Activated CD4-positive, alpha-beta T cell treated with anti-CD3 and anti-CD28 coated beads, Interleukin-2, amount 10 ng/mL, durations not matched to agents 24 days and 14 days (primary cell): Measurements from ENCODE around the gene CNTFR. TPM values are rescaled to one million over a fixed set of nuclear protein-coding genes. Genes with fewer than 3 reads are reported as not detected.

Experiments
- DNase-seq: peaks from one replicate; pipeline ENCODE4 v3.0.0; 2022
- H3K27ac Mint-ChIP-seq: one replicate; pipeline ENCODE4 v1.8.0; 2022; ENCODE audit warnings: mild to moderate bottlenecking, mixed read lengths
- H3K27me3 Mint-ChIP-seq: one replicate; pipeline ENCODE4 v1.8.0; 2022; ENCODE audit warnings: mixed read lengths
- H3K36me3 Mint-ChIP-seq: one replicate; pipeline ENCODE4 v1.8.0; 2022; ENCODE audit warnings: low read depth, mild to moderate bottlenecking, mixed read lengths
- H3K4me1 Mint-ChIP-seq: one replicate; pipeline ENCODE4 v1.8.0; 2021; ENCODE audit warnings: mixed read lengths
- H3K4me3 Mint-ChIP-seq: one replicate; pipeline ENCODE4 v1.8.0; 2022; ENCODE audit warnings: mild to moderate bottlenecking, moderate library complexity, mixed read lengths
- H3K9me3 Mint-ChIP-seq: one replicate; pipeline ENCODE4 v1.8.0; 2021; ENCODE audit warnings: mixed read lengths
- intact Hi-C: fragments of 100-400 bp; cut with micrococcal nuclease; formaldehyde crosslinking; loops from one replicate; pipeline ENCODE4 v1.15.1; 2023
- total RNA-seq: library from RNA; stranded (reverse); gene quantifications from 2 replicates; pipeline ENCODE4 v1.2.3, GENCODE V29; 2022

Gene CNTFR
- total RNA-seq, 1 donor from 2014 or later, result not detected

- DNase-seq, result peak; percentile 62
- Mint-ChIP-seq H3K27me3 (peaks cover 85% of the 10 kb centered on the region), H3K27ac (no peak overlapping the region), H3K36me3 (no peaks in the 10 kb centered on the region), H3K9me3 (no peaks in the 10 kb centered on the region), H3K4me1 (peaks cover 26% of the 10 kb centered on the region), H3K4me3 (peak overlapping the region; percentile 34)
- intact Hi-C loops, result no loop called here
Measured at GRCh38 chr9:34588671-34589635, 571 bp downstream of the CNTFR start.

- Mint-ChIP-seq H3K9me3 (no peaks in the 10 kb centered on the region), H3K27me3 (peaks cover 77% of the 10 kb centered on the region), H3K4me1 (peaks cover 21% of the 10 kb centered on the region), H3K4me3 (no peak overlapping the region), H3K36me3 (no peaks in the 10 kb centered on the region), H3K27ac (no peak overlapping the region)
- intact Hi-C loops, result no loop called here
- no peak for DNase-seq
Measured at GRCh38 chr9:34587271-34587670, 2.3 kb downstream of the CNTFR start.

GRCh38 chr9:34585946-34586669 lies 3.4 kb downstream of the CNTFR start:
- Mint-ChIP-seq H3K27ac (no peak overlapping the region), H3K9me3 (no peaks in the 10 kb centered on the region), H3K4me3 (no peak overlapping the region), H3K36me3 (no peaks in the 10 kb centered on the region), H3K27me3 (peaks cover 76% of the 10 kb centered on the region), H3K4me1 (peaks cover 17% of the 10 kb centered on the region)
- DNase-seq, result no peak
- intact Hi-C loops, result no loop called here

DNA sequence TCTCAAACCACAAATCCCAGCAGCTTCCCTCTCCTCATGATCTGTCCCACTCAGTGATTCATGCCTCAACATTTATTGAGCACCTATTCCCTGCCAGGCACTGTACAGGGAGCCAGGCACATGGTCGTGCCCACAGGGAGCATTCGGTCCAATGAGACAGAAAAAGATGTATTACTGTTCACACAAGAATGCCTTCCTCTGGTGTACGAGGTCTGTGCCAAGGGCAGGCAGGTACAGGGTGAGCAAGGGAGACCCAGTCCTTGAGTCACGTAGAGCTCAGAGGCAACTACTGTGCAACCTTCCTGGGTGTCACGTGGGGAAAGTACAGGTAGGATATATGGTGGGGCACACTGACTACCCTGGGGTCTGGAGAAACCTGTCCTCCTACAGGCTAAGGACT lies 4.6 kb downstream of the CNTFR start:
- Mint-ChIP-seq H3K27ac (no peak overlapping the region), H3K9me3 (no peaks in the 10 kb centered on the region), H3K4me1 (peaks cover 8% of the 10 kb centered on the region), H3K36me3 (no peaks in the 10 kb centered on the region), H3K27me3 (peaks cover 76% of the 10 kb centered on the region), H3K4me3 (no peak overlapping the region)
- intact Hi-C loops, result no loop called here
- DNase-seq, result no peak

- no peaks in the 10 kb centered on the region for H3K9me3 Mint-ChIP-seq
- intact Hi-C loops, result no loop called here
- no peak overlapping the region for H3K27ac Mint-ChIP-seq
- peaks cover 75% of the 10 kb centered on the region for H3K27me3 Mint-ChIP-seq
- H3K4me3 Mint-ChIP-seq, result no peak overlapping the region
- DNase-seq, result no peak
- H3K36me3 Mint-ChIP-seq, result no peaks in the 10 kb centered on the region
- H3K4me1 Mint-ChIP-seq, result peaks cover 4% of the 10 kb centered on the region
Measured at GRCh38 chr9:34582787-34583186, 6.7 kb downstream of the CNTFR start.

DNA sequence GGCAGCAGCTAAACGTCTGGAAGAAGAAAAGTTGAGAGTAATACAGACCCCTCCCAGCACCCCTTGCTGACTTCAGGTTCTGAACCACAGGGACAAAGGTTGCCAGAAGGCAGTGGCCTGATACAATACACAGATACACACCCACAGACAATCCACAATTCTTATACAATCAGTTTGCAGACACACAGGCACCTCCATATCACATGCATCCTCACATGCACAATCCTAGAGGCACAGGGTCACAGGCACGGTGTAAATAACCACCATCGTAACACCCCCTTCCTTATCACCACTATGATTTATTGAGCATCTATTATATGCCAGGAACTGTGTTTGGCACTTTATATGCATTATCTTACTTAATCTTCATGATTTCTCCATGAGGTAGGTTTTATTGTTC lies 8.2 kb downstream of the CNTFR start:
- H3K4me3 Mint-ChIP-seq, result no peak overlapping the region
- peaks cover 72% of the 10 kb centered on the region for H3K27me3 Mint-ChIP-seq
- peaks cover 8% of the 10 kb centered on the region for H3K4me1 Mint-ChIP-seq
- H3K27ac Mint-ChIP-seq, result no peak overlapping the region
- H3K9me3 Mint-ChIP-seq, result no peaks in the 10 kb centered on the region
- no peak for DNase-seq
- no peaks in the 10 kb centered on the region for H3K36me3 Mint-ChIP-seq
- intact Hi-C loops, result no loop called here

DNA sequence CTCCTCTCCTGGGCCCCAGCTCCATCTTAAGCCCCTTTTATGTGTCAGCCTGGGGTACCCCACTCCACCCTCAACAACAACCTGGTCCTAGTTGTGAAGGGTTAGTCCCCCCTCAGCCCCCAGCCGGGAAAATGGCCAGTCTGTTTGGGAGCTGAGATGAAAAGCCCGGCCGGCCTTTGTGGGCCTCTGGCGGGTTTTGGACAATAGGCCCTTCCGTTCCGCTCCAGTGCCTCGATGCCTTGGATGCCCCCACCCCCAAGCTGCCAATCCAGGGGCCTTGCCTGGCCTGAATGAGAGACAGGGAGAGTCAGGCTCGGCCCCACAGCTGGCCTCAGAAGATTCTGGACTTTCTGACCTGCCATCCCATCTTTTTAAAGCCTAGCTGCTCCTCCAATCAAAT lies 9.2 kb downstream of the CNTFR start:
- Mint-ChIP-seq H3K27ac (no peak overlapping the region), H3K4me3 (no peak overlapping the region), H3K9me3 (no peaks in the 10 kb centered on the region), H3K36me3 (no peaks in the 10 kb centered on the region), H3K4me1 (peaks cover 8% of the 10 kb centered on the region), H3K27me3 (peaks cover 69% of the 10 kb centered on the region)
- DNase-seq, result no peak
- intact Hi-C loops, result no loop called here

GRCh38 chr9:34579808-34580163 lies 9.7 kb downstream of the CNTFR start:
- H3K4me3 Mint-ChIP-seq, result no peak overlapping the region
- H3K4me1 Mint-ChIP-seq, result peaks cover 8% of the 10 kb centered on the region
- intact Hi-C loops, result no loop called here
- DNase-seq, result no peak
- H3K27ac Mint-ChIP-seq, result no peak overlapping the region
- no peaks in the 10 kb centered on the region for H3K36me3 Mint-ChIP-seq
- H3K9me3 Mint-ChIP-seq, result no peaks in the 10 kb centered on the region
- H3K27me3 Mint-ChIP-seq, result peaks cover 67% of the 10 kb centered on the region

GRCh38 chr9:34579104-34579807 lies 10.3 kb downstream of the CNTFR start:
- intact Hi-C loops, result no loop called here
- no peak overlapping the region for H3K27ac Mint-ChIP-seq
- no peaks in the 10 kb centered on the region for H3K9me3 Mint-ChIP-seq
- no peaks in the 10 kb centered on the region for H3K36me3 Mint-ChIP-seq
- no peak for DNase-seq
- peaks cover 8% of the 10 kb centered on the region for H3K4me1 Mint-ChIP-seq
- no peak overlapping the region for H3K4me3 Mint-ChIP-seq
- peaks cover 65% of the 10 kb centered on the region for H3K27me3 Mint-ChIP-seq

- Mint-ChIP-seq H3K27me3 (peaks cover 63% of the 10 kb centered on the region), H3K27ac (no peak overlapping the region), H3K9me3 (no peaks in the 10 kb centered on the region), H3K36me3 (no peaks in the 10 kb centered on the region), H3K4me1 (peaks cover 8% of the 10 kb centered on the region), H3K4me3 (no peak overlapping the region)
- intact Hi-C loops, result no loop called here
- no peak for DNase-seq
Measured at GRCh38 chr9:34578241-34579103, 11.1 kb downstream of the CNTFR start.

DNA sequence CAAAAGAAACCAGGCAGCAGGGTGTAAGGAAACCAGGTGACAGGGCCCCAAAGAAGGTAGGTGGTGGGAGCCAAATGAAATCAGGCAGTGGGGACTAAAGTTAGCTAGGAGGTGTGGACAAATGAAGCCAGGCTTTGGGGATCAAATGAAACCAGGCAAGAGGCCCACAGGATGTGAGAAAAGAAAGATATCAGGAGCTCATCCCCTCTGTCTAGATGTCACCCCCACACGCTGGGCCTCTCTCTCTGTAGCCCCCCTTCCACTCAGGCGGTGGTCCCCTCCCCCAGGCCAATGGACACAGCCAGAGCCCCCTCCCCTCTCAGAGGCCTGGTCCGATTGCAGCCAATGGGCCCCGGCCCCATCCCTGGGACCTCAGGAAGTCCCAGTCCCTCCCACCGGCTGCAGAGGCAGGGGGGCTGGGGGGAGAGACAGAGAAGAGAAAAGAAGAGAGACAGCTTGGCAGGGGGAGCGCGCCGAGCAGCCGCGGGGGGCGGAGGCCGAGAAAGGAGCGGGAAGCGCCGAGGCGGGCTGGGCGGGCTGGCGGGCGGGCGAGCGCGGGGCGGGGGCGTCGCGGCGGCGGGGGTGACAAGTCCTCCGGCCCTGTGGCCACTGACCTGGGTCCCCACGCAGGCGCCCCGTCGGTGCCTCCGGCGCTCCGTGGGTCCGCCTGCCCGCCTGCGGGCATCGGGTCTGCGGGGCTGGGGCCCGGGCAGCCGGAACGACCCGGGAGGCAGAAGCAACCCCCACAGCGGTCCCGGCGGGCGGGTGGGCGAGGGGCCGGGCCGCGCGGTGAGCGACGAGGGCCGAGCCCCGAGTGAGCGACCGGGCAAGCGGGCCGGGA lies 11.9 kb downstream of the CNTFR start:
- no peak for DNase-seq
- intact Hi-C loops, result no loop called here
- Mint-ChIP-seq H3K27me3 (peaks cover 58% of the 10 kb centered on the region), H3K9me3 (no peaks in the 10 kb centered on the region), H3K4me1 (peaks cover 8% of the 10 kb centered on the region), H3K27ac (no peak overlapping the region), H3K36me3 (no peaks in the 10 kb centered on the region), H3K4me3 (peak overlapping the region; percentile 42)

DNA sequence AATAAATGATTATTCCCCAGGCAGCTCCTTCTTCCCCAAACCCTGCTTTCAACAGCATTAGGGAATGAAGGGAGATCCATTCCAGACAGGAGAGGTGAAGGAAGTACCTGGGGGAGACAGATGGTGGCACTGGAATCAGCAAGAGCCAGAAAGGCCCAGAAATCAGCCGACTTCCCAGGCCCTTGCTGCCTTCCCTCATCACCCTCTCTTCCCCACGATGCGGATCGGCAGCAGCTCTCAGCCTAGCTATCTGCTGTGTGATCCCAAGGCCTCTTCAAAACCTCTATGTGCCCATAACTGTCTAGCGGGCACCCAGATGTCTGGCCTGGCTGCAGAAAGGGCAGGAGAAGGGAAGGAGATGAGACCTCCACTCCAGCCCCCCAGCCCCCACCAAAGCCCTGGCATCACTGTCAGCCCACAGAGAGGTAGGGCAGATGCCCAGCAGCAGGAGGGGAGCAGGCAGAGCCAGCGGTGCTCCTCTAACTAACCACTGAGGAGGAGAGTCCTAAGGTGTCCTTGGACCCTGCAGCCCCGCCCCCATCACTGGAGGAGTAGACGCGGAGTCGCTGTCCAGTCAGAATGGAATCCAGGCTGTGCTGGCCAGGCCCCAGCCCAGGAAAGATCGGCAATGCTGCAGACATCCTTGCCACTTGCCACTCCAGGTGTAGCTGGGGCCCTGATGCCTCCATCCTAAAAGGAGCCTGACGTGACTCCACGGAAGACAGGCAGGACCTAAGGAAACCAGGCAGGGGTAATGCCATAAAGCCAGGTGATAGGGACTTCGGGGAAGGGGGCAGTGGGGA lies 12.7 kb downstream of the CNTFR start:
- no peak overlapping the region for H3K4me3 Mint-ChIP-seq
- peaks cover 8% of the 10 kb centered on the region for H3K4me1 Mint-ChIP-seq
- no peaks in the 10 kb centered on the region for H3K36me3 Mint-ChIP-seq
- intact Hi-C loops, result no loop called here
- H3K9me3 Mint-ChIP-seq, result no peaks in the 10 kb centered on the region
- no peak overlapping the region for H3K27ac Mint-ChIP-seq
- peaks cover 54% of the 10 kb centered on the region for H3K27me3 Mint-ChIP-seq
- DNase-seq, result no peak
